CMK (cell line): Measurements from ENCODE around the gene LACTBL1.

Experiments used
- DNase-seq: peaks from one replicate; pipeline ENCODE4 v3.0.0-alpha.2; 2010; ENCODE audit warnings: low read depth

Gene LACTBL1

GRCh38 chr1:22913421-22914141 lies 59.1 kb downstream of the LACTBL1 start:
- DNase-seq, result no peak

- no peak for DNase-seq
Measured at GRCh38 chr1:22912311-22912710, 60.4 kb downstream of the LACTBL1 start.

- DNase-seq, result no peak
Measured at GRCh38 chr1:22910986-22911651, 61.5 kb downstream of the LACTBL1 start.

GRCh38 chr1:22910286-22910685 lies 62.4 kb downstream of the LACTBL1 start:
- no peak for DNase-seq

GRCh38 chr1:22908880-22909426 lies 63.7 kb downstream of the LACTBL1 start:
- DNase-seq, result no peak

GRCh38 chr1:22907528-22907927 lies 65.1 kb downstream of the LACTBL1 start:
- no peak for DNase-seq

GRCh38 chr1:22906968-22907367 lies 65.7 kb downstream of the LACTBL1 start:
- no peak for DNase-seq

GRCh38 chr1:22903113-22903512 lies 69.6 kb downstream of the LACTBL1 start:
- no peak for DNase-seq
